SK-N-SH treated with all-trans-retinoic acid at 6 μM for 48 hours (cell line): Measurements from ENCODE around the gene M1AP.

Experiments used
- ARNTL ChIP-seq: fragments of 450-650 bp; formaldehyde crosslinking; IDR thresholded peaks from 2 replicates; pipeline ENCODE4 v1.5.0; 2020; ENCODE audit warnings: low read depth, mild to moderate bottlenecking, moderate library complexity, borderline replicate concordance
- GLIS3 ChIP-seq: fragments of 250-450 bp; sonication (Bioruptor Pico); IDR thresholded peaks from 2 replicates; pipeline ENCODE4 v1.5.0; 2020; ENCODE audit warnings: mild to moderate bottlenecking, moderate library complexity
- ISL1 ChIP-seq: fragments of 250-450 bp; sonication (Bioruptor Pico); IDR thresholded peaks from 2 replicates; pipeline ENCODE4 v2.1.2; 2022; ENCODE audit warnings: mild to moderate bottlenecking, moderate library complexity
- OSR1 ChIP-seq: fragments of 250-450 bp; sonication (Bioruptor Pico); IDR thresholded peaks from 2 replicates; pipeline ENCODE4 v1.8.0; 2022; ENCODE audit warnings: moderate library complexity, mild to moderate bottlenecking, inconsistent platforms
- POU6F1 ChIP-seq: fragments of 250-450 bp; sonication (Bioruptor Pico); IDR thresholded peaks from 2 replicates; pipeline ENCODE4 v1.8.0; 2021; ENCODE audit warnings: low read depth, mild to moderate bottlenecking, moderate library complexity, borderline replicate concordance
- PPARA ChIP-seq: fragments of 250-450 bp; sonication (Bioruptor Pico); IDR thresholded peaks from 2 replicates; pipeline ENCODE4 v1.5.0; 2020; ENCODE audit warnings: mild to moderate bottlenecking, borderline replicate concordance
- SNAI2 ChIP-seq: fragments of 250-450 bp; sonication (Bioruptor Pico); IDR thresholded peaks from 2 replicates; pipeline ENCODE4 v1.5.0; 2020; ENCODE audit warnings: mild to moderate bottlenecking, moderate library complexity
- TSHZ2 ChIP-seq: fragments of 250-450 bp; sonication (Bioruptor Pico); IDR thresholded peaks from 2 replicates; pipeline ENCODE4 v1.5.0; 2020; ENCODE audit warnings: mild to moderate bottlenecking, moderate library complexity
- ZC3H10 ChIP-seq: fragments of 250-450 bp; sonication (Bioruptor Pico); IDR thresholded peaks from 2 replicates; pipeline ENCODE4 v1.5.1; 2021; ENCODE audit warnings: mild to moderate bottlenecking, moderate library complexity
- ZNF565 ChIP-seq: fragments of 450-650 bp; formaldehyde crosslinking; conservative IDR thresholded peaks from 2 replicates; pipeline ENCODE4 v1.5.0; 2020; ENCODE audit warnings: low read depth, mild to moderate bottlenecking, moderate library complexity
- TF ChIP-seq, protein P1 (sequence below): fragments of 250-450 bp; sonication (Bioruptor Pico); IDR thresholded peaks from 2 replicates; pipeline ENCODE4 v1.5.1; 2021; ENCODE audit warnings: mild to moderate bottlenecking, moderate library complexity
- TF ChIP-seq, protein P2 (sequence below): fragments of 250-450 bp; sonication (Bioruptor Pico); IDR thresholded peaks from 2 replicates; pipeline ENCODE4 v1.5.1; 2020; ENCODE audit warnings: low read depth, mild to moderate bottlenecking, moderate library complexity
- TF ChIP-seq, protein P3 (sequence below): fragments of 250-450 bp; sonication (Bioruptor Pico); IDR thresholded peaks from 2 replicates; pipeline ENCODE4 v1.8.0; 2020; ENCODE audit warnings: mild to moderate bottlenecking, moderate library complexity, borderline replicate concordance

GRCh38 chr2:74530239-74531187 lies 117.6 kb downstream of the M1AP start:
- no peak for TF ChIP-seq PPARA (CRISPR knock-in tag)
- no peak for TF ChIP-seq TSHZ2 (CRISPR knock-in tag)
- TF ChIP-seq, protein P1, sequence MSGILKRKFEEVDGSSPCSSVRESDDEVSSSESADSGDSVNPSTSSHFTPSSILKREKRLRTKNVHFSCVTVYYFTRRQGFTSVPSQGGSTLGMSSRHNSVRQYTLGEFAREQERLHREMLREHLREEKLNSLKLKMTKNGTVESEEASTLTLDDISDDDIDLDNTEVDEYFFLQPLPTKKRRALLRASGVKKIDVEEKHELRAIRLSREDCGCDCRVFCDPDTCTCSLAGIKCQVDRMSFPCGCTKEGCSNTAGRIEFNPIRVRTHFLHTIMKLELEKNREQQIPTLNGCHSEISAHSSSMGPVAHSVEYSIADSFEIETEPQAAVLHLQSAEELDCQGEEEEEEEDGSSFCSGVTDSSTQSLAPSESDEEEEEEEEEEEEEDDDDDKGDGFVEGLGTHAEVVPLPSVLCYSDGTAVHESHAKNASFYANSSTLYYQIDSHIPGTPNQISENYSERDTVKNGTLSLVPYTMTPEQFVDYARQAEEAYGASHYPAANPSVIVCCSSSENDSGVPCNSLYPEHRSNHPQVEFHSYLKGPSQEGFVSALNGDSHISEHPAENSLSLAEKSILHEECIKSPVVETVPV (CRISPR knock-in tag): no peak
- no peak for TF ChIP-seq ZNF565 (CRISPR knock-in tag)
- TF ChIP-seq, protein P2, sequence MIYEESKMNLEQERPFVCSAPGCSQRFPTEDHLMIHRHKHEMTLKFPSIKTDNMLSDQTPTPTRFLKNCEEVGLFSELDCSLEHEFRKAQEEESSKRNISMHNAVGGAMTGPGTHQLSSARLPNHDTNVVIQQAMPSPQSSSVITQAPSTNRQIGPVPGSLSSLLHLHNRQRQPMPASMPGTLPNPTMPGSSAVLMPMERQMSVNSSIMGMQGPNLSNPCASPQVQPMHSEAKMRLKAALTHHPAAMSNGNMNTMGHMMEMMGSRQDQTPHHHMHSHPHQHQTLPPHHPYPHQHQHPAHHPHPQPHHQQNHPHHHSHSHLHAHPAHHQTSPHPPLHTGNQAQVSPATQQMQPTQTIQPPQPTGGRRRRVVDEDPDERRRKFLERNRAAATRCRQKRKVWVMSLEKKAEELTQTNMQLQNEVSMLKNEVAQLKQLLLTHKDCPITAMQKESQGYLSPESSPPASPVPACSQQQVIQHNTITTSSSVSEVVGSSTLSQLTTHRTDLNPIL (CRISPR knock-in tag): no peak
- TF ChIP-seq ZC3H10 (CRISPR knock-in tag): no peak
- no peak for TF ChIP-seq ISL1
- no peak for TF ChIP-seq POU6F1 (CRISPR knock-in tag)
- no peak for TF ChIP-seq ARNTL
- no peak for TF ChIP-seq GLIS3 (CRISPR knock-in tag)
- TF ChIP-seq, protein P3, sequence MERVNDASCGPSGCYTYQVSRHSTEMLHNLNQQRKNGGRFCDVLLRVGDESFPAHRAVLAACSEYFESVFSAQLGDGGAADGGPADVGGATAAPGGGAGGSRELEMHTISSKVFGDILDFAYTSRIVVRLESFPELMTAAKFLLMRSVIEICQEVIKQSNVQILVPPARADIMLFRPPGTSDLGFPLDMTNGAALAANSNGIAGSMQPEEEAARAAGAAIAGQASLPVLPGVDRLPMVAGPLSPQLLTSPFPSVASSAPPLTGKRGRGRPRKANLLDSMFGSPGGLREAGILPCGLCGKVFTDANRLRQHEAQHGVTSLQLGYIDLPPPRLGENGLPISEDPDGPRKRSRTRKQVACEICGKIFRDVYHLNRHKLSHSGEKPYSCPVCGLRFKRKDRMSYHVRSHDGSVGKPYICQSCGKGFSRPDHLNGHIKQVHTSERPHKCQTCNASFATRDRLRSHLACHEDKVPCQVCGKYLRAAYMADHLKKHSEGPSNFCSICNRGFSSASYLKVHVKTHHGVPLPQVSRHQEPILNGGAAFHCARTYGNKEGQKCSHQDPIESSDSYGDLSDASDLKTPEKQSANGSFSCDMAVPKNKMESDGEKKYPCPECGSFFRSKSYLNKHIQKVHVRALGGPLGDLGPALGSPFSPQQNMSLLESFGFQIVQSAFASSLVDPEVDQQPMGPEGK (CRISPR knock-in tag): no peak
- no peak for TF ChIP-seq OSR1 (CRISPR knock-in tag)
- TF ChIP-seq SNAI2: no peak
